ENCODE measurements around the gene SGPL1.

The SGPL1 gene

GRCh38 chr10:70899096-70899495, 83.3 kb downstream of the SGPL1 start:
- DNase-seq (ENCODE audit: insufficient read length, low spot score) (no peak), FAIRE-seq (no peak)
- TF ChIP-seq POLR2A (IDR thresholded peaks at IDR 0.05; ENCODE audit: low read depth, low read length): no peak

GRCh38 chr10:70901276-70901878, 85.6 kb downstream of the SGPL1 start:
- FAIRE-seq: no peak
- no peak for DNase-seq (ENCODE audit: insufficient read length, low spot score)
- TF ChIP-seq POLR2A (IDR thresholded peaks at IDR 0.05; ENCODE audit: low read depth, low read length): no peak

GRCh38 chr10:70902661-70903261, 87.0 kb downstream of the SGPL1 start:
- DNase-seq (ENCODE audit: insufficient read length, low spot score) (no peak), FAIRE-seq (no peak)
- no peak for TF ChIP-seq POLR2A (IDR thresholded peaks at IDR 0.05; ENCODE audit: low read depth, low read length)

- TF ChIP-seq POLR2A (IDR thresholded peaks at IDR 0.05; ENCODE audit: low read depth, low read length): no peak
- FAIRE-seq (peak; percentile 36), DNase-seq (ENCODE audit: insufficient read length, low spot score) (peak; percentile 77)
Measured at GRCh38 chr10:70903262-70903921, 87.6 kb downstream of the SGPL1 start.

GRCh38 chr10:70905071-70906021, 89.6 kb downstream of the SGPL1 start:
- FAIRE-seq: no peak
- TF ChIP-seq POLR2A (IDR thresholded peaks at IDR 0.05; ENCODE audit: low read depth, low read length): no peak
- DNase-seq (ENCODE audit: insufficient read length, low spot score): no peak

- no peak for FAIRE-seq
- TF ChIP-seq POLR2A (IDR thresholded peaks at IDR 0.05; ENCODE audit: low read depth, low read length): no peak
Measured at GRCh38 chr10:70906031-70906783, 90.5 kb downstream of the SGPL1 start.

GRCh38 chr10:70906953-70907636, 91.3 kb downstream of the SGPL1 start:
- FAIRE-seq (no peak), DNase-seq (ENCODE audit: insufficient read length, low spot score) (no peak)
- TF ChIP-seq POLR2A (IDR thresholded peaks at IDR 0.05; ENCODE audit: low read depth, low read length): no peak

More at GRCh38 chr10:70906031-70906783, 90.5 kb downstream of the SGPL1 start:
- DNase-seq (ENCODE audit: insufficient read length, low spot score): no peak

- DNase-seq (ENCODE audit: insufficient read length, low spot score) (no peak), FAIRE-seq (no peak)
- no peak for TF ChIP-seq POLR2A (IDR thresholded peaks at IDR 0.05; ENCODE audit: low read depth, low read length)
Measured at GRCh38 chr10:70907637-70908405, 92.1 kb downstream of the SGPL1 start.

- DNase-seq (ENCODE audit: insufficient read length, low spot score) (no peak), FAIRE-seq (no peak)
- no peak for TF ChIP-seq POLR2A (IDR thresholded peaks at IDR 0.05; ENCODE audit: low read depth, low read length)
Measured at GRCh38 chr10:70908406-70909296, 92.9 kb downstream of the SGPL1 start.

GRCh38 chr10:70909326-70909935, 93.7 kb downstream of the SGPL1 start:
- TF ChIP-seq POLR2A (IDR thresholded peaks at IDR 0.05; ENCODE audit: low read depth, low read length): no peak
- no peak for DNase-seq (ENCODE audit: insufficient read length, low spot score)
- no peak for FAIRE-seq

Measured in H54 (cell line).